Spleen (tissue), 11 donors: ENCODE measurements around the gene SYT17. TPM values are rescaled to one million over a fixed set of nuclear protein-coding genes. Genes with fewer than 3 reads are reported as not detected.

Experiments
- DNase-seq: peaks from one replicate; pipeline ENCODE4 v3.0.0-alpha.2; 2020
- H3K27ac ChIP-seq, 8 donors: fragments of 200-600 bp; sonication (generic) in 7 of 8; 1 replicate in 4 of 8; 2 replicates in 4 of 8; pipeline versions ENCODE4 v1.5.0 to v1.8.0; 2016 to 2021; ENCODE audit warnings: inconsistent platforms in 4 of 8, mild to moderate bottlenecking in 4 of 8, moderate library complexity in 1 of 8
- H3K27me3 ChIP-seq, 7 donors: fragments of 200-600 bp; sonication (generic) in 6 of 7; replicated peaks in 1 of 7; 1 replicate in 4 of 7; 2 replicates in 3 of 7; pipeline versions ENCODE4 v1.5.0 to v1.8.0; 2016 to 2021; ENCODE audit warnings: inconsistent platforms in 3 of 7, mild to moderate bottlenecking in 1 of 7
- H3K36me3 ChIP-seq, 6 donors: fragments of 200-600 bp; sonication (generic) in 5 of 6; 1 replicate in 4 of 6; 2 replicates in 2 of 6; pipeline versions ENCODE4 v1.5.0 to v1.8.0; 2016 to 2021; ENCODE audit warnings: inconsistent platforms in 2 of 6
- H3K4me1 ChIP-seq, 6 donors: fragments of 200-600 bp; sonication (generic) in 5 of 6; 1 replicate in 3 of 6; 2 replicates in 3 of 6; pipeline versions ENCODE4 v1.5.0 to v1.8.0; 2016 to 2021; ENCODE audit warnings: inconsistent platforms in 3 of 6
- H3K4me3 ChIP-seq, 8 donors: fragments of 200-600 bp; sonication (generic) in 7 of 8; 1 replicate in 4 of 8; 2 replicates in 4 of 8; pipeline versions ENCODE4 v1.5.0 to v1.8.0; 2016 to 2021; ENCODE audit warnings: inconsistent platforms in 4 of 8, mild to moderate bottlenecking in 4 of 8, moderate library complexity in 2 of 8
- H3K9me3 ChIP-seq, 8 donors: fragments of 200-600 bp; sonication (generic) in 7 of 8; 1 replicate in 4 of 8; 2 replicates in 4 of 8; pipeline versions ENCODE4 v1.5.0 to v1.8.0; 2016 to 2021; ENCODE audit warnings: inconsistent platforms in 4 of 8
- CTCF ChIP-seq, 11 experiments: fragments of 200-600 bp in 7 of 11; fragments of 450-650 bp in 4 of 11; sonication (generic) in 4 of 11; IDR thresholded peaks in 8 of 11; conservative IDR thresholded peaks in 3 of 11; 1 replicate in 7 of 11; 2 replicates in 4 of 11; pipeline versions ENCODE4 v1.4.0 to v1.8.0; 2016 to 2021; ENCODE audit warnings: antibody characterized with exemption in 11 of 11, inconsistent platforms in 4 of 11, mild to moderate bottlenecking in 1 of 11
- POLR2A ChIP-seq, 3 donors: fragments of 450-650 bp; IDR thresholded peaks; one replicate each; pipeline ENCODE4 v1.5.1; 2017; ENCODE audit warnings: antibody characterized with exemption in 3 of 3, mild to moderate bottlenecking in 1 of 3
- POLR2AphosphoS5 ChIP-seq, 3 donors: sonication (generic); formaldehyde crosslinking; IDR thresholded peaks; one replicate each; pipeline ENCODE4 v1.5.1; 2017; ENCODE audit warnings: antibody characterized with exemption in 3 of 3
- WGBS, 5 donors: extraction: QIAGEN DNeasy Blood & Tissue Kit in 3 of 5; methylation state at CpG; one replicate each; pipeline versions ENCODE4 v1.1.5 to v1.1.7; 2013 to 2018; 5-methylcytosine and 5-hydroxymethylcytosine counted together
- intact Hi-C: fragments of 100-400 bp; cut with DNase I; formaldehyde crosslinking; loops from one replicate; pipeline ENCODE4 v1.15.0; 2023; ENCODE audit warnings: low total_unique reads
- polyA plus RNA-seq, 3 donors: library from polyadenylated mRNA; stranded (reverse); fragments of 200-250 nt; gene quantifications; one replicate each; pipeline ENCODE4 v1.2.1, GENCODE V29; 2013
- total RNA-seq, 7 donors: library from RNA; depleted of rRNA in 3 of 7; stranded (reverse); fragments of >200 nt in 3 of 7; fragmentation: NEBNext Ultra II Directional in 4 of 7; extraction: Animal tissue kit (Norgen Biotek cat#: 25700) in 4 of 7; gene quantifications; one replicate each; pipeline versions ENCODE4 v1.1.0 to v1.2.1, GENCODE V29; 2016 to 2021
- donor health status: healthy with polysubstance abuse.
- donor health status: DM: no; HTN: no; CAD: no; lungs with moderate emphysema.
- donor health status: DM: no; HTN: no; CAD: no.
- donor health status: Bipolar disorder and iron deficiency.
- donor health status: healthy.
- donor health status: DM: no; HTN: no; CAD: no.
- donor health status: DM: yes; HTN: yes; CAD: no.

SYT17 gene
- total and polyA plus RNA-seq, 10 donors, result 1.2 to 3.7 (median 2.0) TPM

GRCh38 chr16:19164285-19164684, 3.8 kb upstream of the SYT17 start:
- H3K27me3 ChIP-seq, result peaks cover 0 to 36% (median 26%) of the 10 kb centered on the region in 7 donors
- no peak overlapping the region for H3K4me3 ChIP-seq
- H3K4me1 ChIP-seq, result peaks cover 0 to 23% (median 20%) of the 10 kb centered on the region in 6 donors
- WGBS, 5 donors, result 73 to 87% (median 76%) methylated on average over 4 of the region's 4 CpGs
- H3K36me3 ChIP-seq, result no peaks in the 10 kb centered on the region
- TF ChIP-seq POLR2A (IDR thresholded peaks at IDR 0.05) (no peak), POLR2AphosphoS5 (IDR thresholded peaks at IDR 0.05) (no peak), CTCF (IDR thresholded peaks at IDR 0.05 in 8 of 11, conservative IDR thresholded peaks at IDR 0.05 in 3 of 11) (no peak)
- H3K9me3 ChIP-seq, result peaks cover 0 to 6% (median 0%) of the 10 kb centered on the region in 8 donors
- intact Hi-C loops, result no loop called here
- no peak for DNase-seq
- H3K27ac ChIP-seq, result no peak overlapping the region

- no peak overlapping the region for H3K4me3 ChIP-seq
- H3K27ac ChIP-seq, result no peak overlapping the region
- TF ChIP-seq POLR2A (IDR thresholded peaks at IDR 0.05) (no peak), POLR2AphosphoS5 (IDR thresholded peaks at IDR 0.05) (no peak), CTCF (IDR thresholded peaks at IDR 0.05 in 8 of 11, conservative IDR thresholded peaks at IDR 0.05 in 3 of 11) (no peak)
- DNase-seq, result no peak
- H3K9me3 ChIP-seq, result peaks cover 0 to 6% (median 0%) of the 10 kb centered on the region in 8 donors
- H3K36me3 ChIP-seq, result no peaks in the 10 kb centered on the region
- H3K27me3 ChIP-seq, result peaks cover 0 to 44% (median 26%) of the 10 kb centered on the region in 7 donors
- H3K4me1 ChIP-seq, result peaks cover 0 to 28% (median 20%) of the 10 kb centered on the region in 6 donors
- WGBS, 5 donors, result 81 to 91% (median 83%) methylated on average over 5 of the region's 5 CpGs
- intact Hi-C loops, result no loop called here
Observed at GRCh38 chr16:19165101-19165500, 2.9 kb upstream of the SYT17 start.

GRCh38 chr16:19166500-19166899, 1.5 kb upstream of the SYT17 start:
- DNase-seq, result no peak
- H3K4me3 ChIP-seq, result no peak overlapping the region

More at GRCh38 chr16:19166500-19166899, 1.5 kb upstream of the SYT17 start:
- Histone ChIP-seq H3K27me3 (peaks cover 0 to 51% (median 26%) of the 10 kb centered on the region in 7 donors), H3K4me1 (peaks cover 0 to 28% (median 20%) of the 10 kb centered on the region in 6 donors), H3K9me3 (peaks cover 0 to 6% (median 0%) of the 10 kb centered on the region in 8 donors), H3K27ac (no peak overlapping the region), H3K36me3 (no peaks in the 10 kb centered on the region)
- TF ChIP-seq POLR2AphosphoS5 (IDR thresholded peaks at IDR 0.05), result no peak
- TF ChIP-seq POLR2A (IDR thresholded peaks at IDR 0.05), result no peak
- no peak for TF ChIP-seq CTCF (IDR thresholded peaks at IDR 0.05 in 8 of 11, conservative IDR thresholded peaks at IDR 0.05 in 3 of 11)
- WGBS, 5 donors, result 77 to 87% (median 80%) methylated on average over 2 of the region's 2 CpGs
- intact Hi-C loops, result no loop called here
